ENCODE measurements around the gene KCNS1.

DNA sequence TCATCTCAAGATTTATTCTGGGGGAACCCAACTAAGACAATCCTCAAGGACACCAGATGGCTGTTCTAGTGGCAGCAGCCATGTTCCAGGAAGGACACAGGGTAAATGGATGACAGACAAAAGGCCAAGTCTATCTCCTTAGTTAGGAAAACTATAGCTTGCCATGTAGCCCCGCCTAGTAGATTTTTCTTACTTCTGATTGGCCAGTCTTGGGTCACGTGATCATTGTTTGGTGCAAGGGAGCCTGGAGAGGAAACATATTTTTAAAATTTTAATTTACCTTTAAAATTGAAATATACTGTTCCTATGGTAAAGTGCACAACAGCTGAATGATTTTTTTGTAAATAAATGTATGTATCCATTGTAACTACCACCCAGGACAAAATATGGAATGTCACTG lies 4.4 kb upstream of the KCNS1 start:
- TF ChIP-seq EZH2 (IDR thresholded peaks at IDR 0.05; ENCODE audit: insufficient read depth, low read length) (no peak), CTCF (IDR thresholded peaks at IDR 0.05; ENCODE audit: insufficient read depth, low read depth, low read length) (no peak)
